NCI-H748 (cell line): ENCODE measurements around the gene ALK.
A peak's percentile ranks its signal among the peaks of the same experiment; 100 is the strongest.
"Not testable (repeated sequence)": the region's sequence is repeated elsewhere in the genome, so short reads cannot be mapped to it uniquely, and the experiment has no call there.

Source experiments
- DNase-seq: peaks from one replicate; lab custom pipeline; 2025; ENCODE audit not compliant: unreplicated experiment; lab: John Stamatoyannopoulos, UW

Gene ALK

GRCh38 chr2:29262681-29263260 lies 658.6 kb downstream of the ALK start:
- peak; percentile 4 for DNase-seq

- DNase-seq: no peak
These were observed 660.4 kb downstream of the ALK start for GRCh38 chr2:29261003-29261402.

- DNase-seq: no peak
These were observed 661.1 kb downstream of the ALK start for GRCh38 chr2:29260142-29260772.

GRCh38 chr2:29259221-29259620 lies 662.2 kb downstream of the ALK start:
- no peak for DNase-seq

- DNase-seq: no peak
These were observed 666.4 kb downstream of the ALK start for GRCh38 chr2:29255004-29255403.

- DNase-seq: not testable (repeated sequence)
These were observed 667.7 kb downstream of the ALK start for GRCh38 chr2:29253495-29254275.

- DNase-seq: no peak
These were observed 668.4 kb downstream of the ALK start for GRCh38 chr2:29253026-29253425.

- DNase-seq: no peak
These were observed 670.0 kb downstream of the ALK start for GRCh38 chr2:29251406-29251805.

- no peak for DNase-seq
These were observed 670.4 kb downstream of the ALK start for GRCh38 chr2:29250977-29251376.

GRCh38 chr2:29249666-29250253 lies 671.6 kb downstream of the ALK start:
- no peak for DNase-seq

GRCh38 chr2:29247336-29247914 lies 674.0 kb downstream of the ALK start:
- DNase-seq: no peak

GRCh38 chr2:29246383-29247300 lies 674.7 kb downstream of the ALK start:
- DNase-seq: no peak

- peak; percentile 5 for DNase-seq
These were observed 675.5 kb downstream of the ALK start for GRCh38 chr2:29245742-29246382.

- DNase-seq: not testable (repeated sequence)
These were observed 676.2 kb downstream of the ALK start for GRCh38 chr2:29245035-29245741.

- DNase-seq: no peak
These were observed 678.6 kb downstream of the ALK start for GRCh38 chr2:29242621-29243375.

GRCh38 chr2:29241955-29242565 lies 679.3 kb downstream of the ALK start:
- DNase-seq: no peak

- DNase-seq: no peak
These were observed 680.0 kb downstream of the ALK start for GRCh38 chr2:29241341-29241740.

- no peak for DNase-seq
These were observed 680.8 kb downstream of the ALK start for GRCh38 chr2:29240601-29241000.
